Myometrial cell (primary cell): Measurements from ENCODE around the gene SCFD2. TPM values are rescaled to one million over a fixed set of nuclear protein-coding genes. Genes with fewer than 3 reads are reported as not detected.

Experiments used
- total RNA-seq: library from RNA; depleted of rRNA; stranded (reverse); fragments of >200 nt; gene quantifications from 2 replicates; pipeline ENCODE4 v1.2.3, GENCODE V29; 2015

Gene SCFD2
- 26.8 and 30.8 TPM in 2 replicates for total RNA-seq

GRCh38 chr4:53365486-53366300, at the start of gene SCFD2:
SCFD2 (minus strand) TSS chr4:53366061.

GRCh38 chr4:53377319-53378170, 11.7 kb upstream of the SCFD2 start, which contains the start of gene FIP1L1:
FIP1L1 (plus strand) TSS chr4:53377641; CDS start chr4:53377839, 198 bp downstream.

DNA sequence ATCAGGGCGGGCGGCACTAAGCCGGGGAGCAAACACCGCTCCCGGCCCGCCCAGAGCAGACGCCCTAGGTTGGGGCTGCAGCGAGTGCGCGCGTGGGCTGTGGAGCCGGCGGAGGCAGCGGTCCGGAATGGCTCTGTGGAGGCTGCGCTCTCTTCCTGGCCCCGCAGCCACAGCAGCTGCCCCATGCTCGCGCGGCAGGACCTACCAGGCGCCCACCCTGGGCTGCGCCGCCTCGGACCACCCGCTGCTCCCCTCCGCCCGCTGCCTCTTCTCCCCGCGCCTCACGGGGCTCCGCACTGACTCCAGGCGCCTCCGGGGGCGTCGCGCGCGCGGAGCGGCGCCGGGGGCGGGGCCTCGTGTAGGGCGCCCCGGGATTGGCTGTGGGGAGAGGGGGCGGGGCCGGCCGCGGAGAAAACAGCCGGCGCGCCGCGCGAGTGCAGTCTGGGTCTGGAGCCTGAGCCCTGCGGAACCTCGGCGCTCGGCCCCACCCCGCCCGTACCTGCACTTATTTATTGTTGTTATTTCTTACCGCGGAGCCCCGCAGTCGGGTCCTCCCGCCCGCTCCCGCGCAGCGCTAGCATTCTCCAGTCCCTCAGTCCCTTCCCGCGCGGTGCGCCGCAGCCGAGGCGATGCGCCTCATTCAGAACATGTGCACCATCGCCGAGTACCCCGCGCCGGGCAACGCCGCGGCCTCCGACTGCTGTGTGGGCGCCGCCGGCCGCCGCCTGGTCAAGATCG, 503.8 kb downstream of the SCFD2 start, which contains the start of gene RASL11B:
Gene RASL11B, plus strand, starts transcription at position 439 of the 738 bp plus-strand sequence. Its CDS starts 191 bp downstream, at position 630.

Other genes starting within 250 kb of the SCFD2 start
- 26.8 and 34.2 TPM in 2 replicates for gene FIP1L1, start 11.6 kb upstream of the SCFD2 start, total RNA-seq
- 0.29 TPM in 1 of 2 replicates, not detected in the other for gene LNX1, start 225.4 kb upstream of the SCFD2 start, total RNA-seq